Measurements from ENCODE around the gene SMPD3. TPM values are rescaled to one million over a fixed set of nuclear protein-coding genes. Genes with fewer than 3 reads are reported as not detected.

Gene SMPD3
- total and polyA plus RNA-seq, 9 of the 15 experiments (the other 6 are each of a cell fraction or from before 2014, with no cell fraction given): 0.03 to 1.2 (median 0.18) TPM

GRCh38 chr16:68400924-68401460, 47.3 kb downstream of the SMPD3 start:
- FAIRE-seq (no peak), ATAC-seq (no peak), DNase-seq (ENCODE audit: extremely low read depth in 1 of 4, low spot score in 3 of 4) (no peak)
- no peaks in the 10 kb centered on the region; a peak in 1 of 5 replicates for H3K4me1 ChIP-seq (replicated peaks in 1 of 2; ENCODE audit: control insufficient read depth in 2 of 2, insufficient read depth in 2 of 2, low read length in 2 of 2)
- POLR2A ChIA-PET: interaction anchor here (0.6 to 1.0 kb wide), 4 partner anchors 17 to 182 kb away, joined by 3 to 5 read pairs (median 3); no protein-coding TSS in a partner anchor
- H3K9me3 ChIP-seq (replicated peaks; ENCODE audit: control insufficient read depth, insufficient read depth, low read depth, low read length): no peaks in the 10 kb centered on the region
- H3K27ac ChIP-seq (ENCODE audit: extremely low read depth, low read depth, low read length): no peak overlapping the region
- peaks cover 8 to 66% of the 10 kb centered on the region in 2 experiments; a peak in 3 of 5 replicates for H3K27me3 ChIP-seq (ENCODE audit: control insufficient read depth in 2 of 2, insufficient read depth in 2 of 2, low read length in 2 of 2)
- no peak overlapping the region for H3K9ac ChIP-seq (ENCODE audit: insufficient read depth in 1 of 2, low read depth in 2 of 2, low read length in 2 of 2)
- intact Hi-C loops (cut with micrococcal nuclease): no loop called here
- H3K9me1 ChIP-seq (ENCODE audit: control insufficient read depth, insufficient read depth, low read length): no peaks in the 10 kb centered on the region
- no peak overlapping the region for H3K4me3 ChIP-seq
- in situ Hi-C loops (cut with MboI): no loop called here
- CTCF ChIA-PET (ENCODE audit: low intra/inter-chr PET ratio): no interaction called here
- BruUV-seq (replicated peaks): no TSS peak
- no peaks in the 10 kb centered on the region for H3K36me3 ChIP-seq (ENCODE audit: control insufficient read depth, insufficient read depth, low read length)
- H3K4me2 ChIP-seq (ENCODE audit: insufficient read depth, low read length): no peak overlapping the region
- no peaks in the 10 kb centered on the region for H4K20me1 ChIP-seq (replicated peaks; ENCODE audit: control insufficient read depth, insufficient read depth, low read length)
- no peak overlapping the region for H2AFZ ChIP-seq (ENCODE audit: low read depth, low read length)
- no peak for TF ChIP-seq MBD1 (CRISPR knock-in tag; IDR thresholded peaks at IDR 0.05)
- TF ChIP-seq ZBTB43 (CRISPR knock-in tag; IDR thresholded peaks at IDR 0.05): no peak
- 10% methylated on average over 4 of the region's 5 CpGs for WGBS (ENCODE audit: insufficient coverage, low coverage, missing lambda C conversion rate)
- H3K79me2 ChIP-seq (ENCODE audit: control insufficient read depth, insufficient read depth, low read length): no peaks in the 10 kb centered on the region
